Measurements from ENCODE around the gene SCLY.

DNA sequence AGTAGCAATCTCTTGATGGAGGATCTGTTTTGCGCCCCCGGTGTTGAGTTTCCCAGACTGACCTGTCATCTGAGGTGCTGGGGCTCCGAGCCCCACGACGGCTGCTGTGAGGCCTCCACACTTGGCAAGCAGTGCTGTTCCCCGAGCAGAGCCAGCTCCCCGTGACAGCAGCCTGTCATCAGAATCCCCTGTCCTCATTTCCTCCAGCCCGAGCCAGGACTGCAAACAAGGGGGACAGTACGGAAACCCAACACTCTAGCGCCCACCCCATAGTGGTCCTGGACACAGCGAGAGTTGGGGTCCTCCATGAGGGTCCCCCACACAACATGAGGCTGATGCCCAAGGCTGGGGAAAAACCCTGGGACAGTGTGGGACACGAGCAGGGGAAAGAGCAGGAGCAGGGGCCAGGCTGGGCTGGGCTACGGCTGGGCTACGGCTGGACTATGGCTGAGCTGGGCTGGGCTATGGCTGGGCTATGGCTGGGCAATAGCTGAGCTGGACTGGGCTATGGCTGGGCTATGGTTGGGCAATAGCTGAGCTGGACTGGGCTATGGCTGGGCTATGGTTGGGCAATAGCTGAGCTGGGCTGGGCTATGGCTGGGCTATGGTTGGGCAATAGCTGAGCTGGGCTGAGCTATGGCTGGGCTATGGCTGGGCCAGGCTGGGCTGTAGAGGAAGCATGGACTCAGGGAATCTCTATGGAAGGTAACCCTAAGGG, 76.2 kb downstream of the SCLY start:
- TF ChIP-seq SPEN (CRISPR knock-in tag; IDR thresholded peaks at IDR 0.05; ENCODE audit: low read depth) (no peak), ZNF274 (CRISPR knock-in tag; IDR thresholded peaks at IDR 0.05) (peak; percentile 65; the same call in 1 of the 2 replicates)
